Caco-2 (cell line): ENCODE results near the gene DSCAML1. TPM values are rescaled to one million over a fixed set of nuclear protein-coding genes. Genes with fewer than 3 reads are reported as not detected.
A peak's percentile ranks its signal among the peaks of the same experiment; 100 is the strongest.
"Not testable (repeated sequence)": the region's sequence is repeated elsewhere in the genome, so short reads cannot be mapped to it uniquely, and the experiment has no call there.

Source experiments
- BruUV-seq: library from RNA; stranded (reverse); fragments of 400-500 nt; replicated peaks from 2 replicates; lab custom pipeline; 2021; lab: Mats Ljungman, UMichigan
- CTCF ChIA-PET: fragments of 300-600 bp; sonication (Branson Sonifier 250); formaldehyde crosslinking; loops from one replicate; lab custom pipeline; 2022; ENCODE audit warnings: antibody characterized with exemption; lab: Charles Lee
- POLR2A ChIA-PET: fragments of 300-600 bp; sonication (Branson Sonifier 250); formaldehyde crosslinking; loops from one replicate; lab custom pipeline; 2022; ENCODE audit warnings: antibody characterized with exemption; lab: Charles Lee
- DNase-seq, 2 experiments: peaks; one replicate each; pipeline versions ENCODE4 v3.0.0 to v3.0.0-alpha.2; 2020 to 2022
- H3K27me3 ChIP-seq: replicated peaks from 2 replicates; pipeline ENCODE4 v1.6.0; 2011; ENCODE audit warnings: low read length; ENCODE audit not compliant: control insufficient read depth, insufficient read depth
- H3K36me3 ChIP-seq: 2 replicates; pipeline ENCODE4 v1.5.1; 2011; ENCODE audit warnings: low read length; ENCODE audit not compliant: control insufficient read depth, insufficient read depth
- H3K4me1 ChIP-seq: fragments of 250-450 bp; sonication (Bioruptor Pico); 2 replicates; pipeline ENCODE4 v1.5.1; 2020; ENCODE audit warnings: mild to moderate bottlenecking
- H3K4me3 ChIP-seq: 2 replicates; pipeline ENCODE4 v1.5.1; 2011; ENCODE audit warnings: low read depth, mild to moderate bottlenecking, control low read depth, low read length
- H3K9me3 ChIP-seq: fragments of 250-450 bp; sonication (Bioruptor Pico); 2 replicates; pipeline ENCODE4 v1.5.1; 2020; ENCODE audit warnings: mild to moderate bottlenecking, moderate library complexity
- H3K27ac Mint-ChIP-seq: one replicate; pipeline ENCODE4 v1.8.0; 2022; ENCODE audit warnings: mixed read lengths; ENCODE audit not compliant: unreplicated experiment
- H3K27me3 Mint-ChIP-seq: one replicate; pipeline ENCODE4 v1.8.0; 2022; ENCODE audit warnings: mixed read lengths; ENCODE audit not compliant: insufficient read depth, unreplicated experiment
- H3K36me3 Mint-ChIP-seq: one replicate; pipeline ENCODE4 v1.8.0; 2022; ENCODE audit warnings: mild to moderate bottlenecking, mixed read lengths; ENCODE audit not compliant: insufficient read depth, unreplicated experiment
- H3K4me1 Mint-ChIP-seq: one replicate; pipeline ENCODE4 v1.8.0; 2022; ENCODE audit warnings: low read depth, mixed read lengths; ENCODE audit not compliant: unreplicated experiment
- H3K4me3 Mint-ChIP-seq: one replicate; pipeline ENCODE4 v1.8.0; 2022; ENCODE audit warnings: mild to moderate bottlenecking, moderate library complexity, mixed read lengths; ENCODE audit not compliant: unreplicated experiment
- H3K9me3 Mint-ChIP-seq: one replicate; pipeline ENCODE4 v1.8.0; 2022; ENCODE audit warnings: mixed read lengths; ENCODE audit not compliant: unreplicated experiment
- intact Hi-C: fragments of 100-400 bp; cut with micrococcal nuclease; formaldehyde crosslinking; loops from one replicate; pipeline ENCODE4 v1.10.0; 2022; ENCODE audit not compliant: unreplicated experiment
- total RNA-seq: library from RNA; stranded (reverse); gene quantifications from 2 replicates; pipeline ENCODE4 v1.2.3, GENCODE V29; 2022
- TF ChIP-seq, protein P1 (sequence below), 2 experiments: fragments of 200-600 bp in 1 of 2; IDR thresholded peaks; 1 replicate in 1 of 2; 2 replicates in 1 of 2; pipeline versions ENCODE4 v1.5.1 to v1.8.0; 2011 to 2022; ENCODE audit warnings: antibody characterized with exemption in 1 of 2, control low read depth in 1 of 2, inconsistent platforms in 1 of 2, low read depth in 1 of 2, low read length in 1 of 2, mild to moderate bottlenecking in 1 of 2, moderate library complexity in 1 of 2; ENCODE audit not compliant: insufficient read depth in 1 of 2, severe bottlenecking in 1 of 2, unreplicated experiment in 1 of 2

The DSCAML1 gene
- total RNA-seq, 1 experiment from 2014 or later = not detected

DNA sequence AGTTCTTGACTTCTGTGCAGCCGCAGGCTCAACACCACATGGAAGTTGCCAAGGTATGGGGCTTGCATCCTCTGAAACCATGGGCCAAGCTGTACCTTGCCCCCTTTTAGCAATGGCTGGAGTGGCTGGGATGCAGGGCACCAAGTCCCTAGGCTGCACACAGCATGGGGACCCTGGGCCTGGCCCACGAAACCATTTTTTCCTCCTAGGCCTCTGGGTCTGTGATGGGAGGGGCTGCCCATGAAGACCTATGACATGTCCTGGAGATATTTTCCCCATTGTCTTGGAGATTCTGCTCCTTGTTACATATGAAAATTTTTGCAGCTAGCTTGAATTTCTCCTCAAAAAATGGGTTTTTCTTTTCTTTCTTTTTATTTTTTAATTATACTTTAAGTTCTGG lies 398.4 kb downstream of the DSCAML1 start:
- H3K4me3 ChIP-seq, CTCF ChIA-PET, H3K9me3 Mint-ChIP-seq, H3K27me3 ChIP-seq, H3K27ac Mint-ChIP-seq, BruUV-seq, H3K4me1 ChIP-seq, H3K4me3 Mint-ChIP-seq, POLR2A ChIA-PET, H3K4me1 Mint-ChIP-seq, H3K36me3 ChIP-seq, intact Hi-C loops, H3K27me3 Mint-ChIP-seq: not testable (repeated sequence)
- H3K36me3 Mint-ChIP-seq = peaks cover 36% of the 10 kb centered on the region
- DNase-seq = peak in 1 of 2 experiments; percentile 28
- H3K9me3 ChIP-seq = peaks cover 14% of the 10 kb centered on the region

DNA sequence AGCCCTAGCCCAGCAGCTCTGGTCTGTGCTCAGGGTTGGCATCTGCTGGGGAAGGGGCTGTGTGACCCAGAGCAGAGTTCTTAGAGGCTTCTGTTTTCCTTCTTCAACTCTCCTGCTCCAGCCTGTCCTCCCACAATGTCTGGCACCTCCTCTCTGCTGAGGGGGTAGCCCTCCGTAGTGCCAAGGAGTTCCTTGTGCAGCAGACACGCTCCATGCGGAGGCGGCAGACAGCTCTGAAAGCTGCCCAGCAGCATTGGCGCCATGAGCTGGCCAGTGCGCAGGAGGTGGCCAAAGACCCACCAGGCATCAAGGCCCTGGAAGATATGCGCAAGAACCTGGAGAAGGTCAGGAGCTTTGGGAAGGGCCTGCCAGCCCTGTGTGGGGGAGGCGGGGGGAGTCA lies 400.0 kb downstream of the DSCAML1 start:
- no TSS peak for BruUV-seq
- H3K36me3 Mint-ChIP-seq = peaks cover 36% of the 10 kb centered on the region
- peak in 1 of 2 experiments; percentile 28 for DNase-seq
- CTCF ChIA-PET = no interaction called here
- no peaks in the 10 kb centered on the region for H3K9me3 Mint-ChIP-seq
- Histone ChIP-seq H3K36me3 (peaks cover 7% of the 10 kb centered on the region), H3K9me3 (peaks cover 14% of the 10 kb centered on the region), H3K4me3 (no peak overlapping the region), H3K4me1 (no peaks in the 10 kb centered on the region), H3K27me3 (no peaks in the 10 kb centered on the region)
- H3K27ac Mint-ChIP-seq = no peak overlapping the region
- intact Hi-C loops = no loop called here
- POLR2A ChIA-PET = no interaction called here
- TF ChIP-seq, protein P1, sequence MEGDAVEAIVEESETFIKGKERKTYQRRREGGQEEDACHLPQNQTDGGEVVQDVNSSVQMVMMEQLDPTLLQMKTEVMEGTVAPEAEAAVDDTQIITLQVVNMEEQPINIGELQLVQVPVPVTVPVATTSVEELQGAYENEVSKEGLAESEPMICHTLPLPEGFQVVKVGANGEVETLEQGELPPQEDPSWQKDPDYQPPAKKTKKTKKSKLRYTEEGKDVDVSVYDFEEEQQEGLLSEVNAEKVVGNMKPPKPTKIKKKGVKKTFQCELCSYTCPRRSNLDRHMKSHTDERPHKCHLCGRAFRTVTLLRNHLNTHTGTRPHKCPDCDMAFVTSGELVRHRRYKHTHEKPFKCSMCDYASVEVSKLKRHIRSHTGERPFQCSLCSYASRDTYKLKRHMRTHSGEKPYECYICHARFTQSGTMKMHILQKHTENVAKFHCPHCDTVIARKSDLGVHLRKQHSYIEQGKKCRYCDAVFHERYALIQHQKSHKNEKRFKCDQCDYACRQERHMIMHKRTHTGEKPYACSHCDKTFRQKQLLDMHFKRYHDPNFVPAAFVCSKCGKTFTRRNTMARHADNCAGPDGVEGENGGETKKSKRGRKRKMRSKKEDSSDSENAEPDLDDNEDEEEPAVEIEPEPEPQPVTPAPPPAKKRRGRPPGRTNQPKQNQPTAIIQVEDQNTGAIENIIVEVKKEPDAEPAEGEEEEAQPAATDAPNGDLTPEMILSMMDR (IDR thresholded peaks at IDR 0.05; ENCODE audit: insufficient read depth in 1 of 2, low read depth in 1 of 2, low read length in 1 of 2, severe bottlenecking in 1 of 2, unreplicated experiment in 1 of 2) = no peak
- H3K27me3 Mint-ChIP-seq = no peaks in the 10 kb centered on the region
- no peak overlapping the region for H3K4me3 Mint-ChIP-seq
- no peaks in the 10 kb centered on the region for H3K4me1 Mint-ChIP-seq

DNA sequence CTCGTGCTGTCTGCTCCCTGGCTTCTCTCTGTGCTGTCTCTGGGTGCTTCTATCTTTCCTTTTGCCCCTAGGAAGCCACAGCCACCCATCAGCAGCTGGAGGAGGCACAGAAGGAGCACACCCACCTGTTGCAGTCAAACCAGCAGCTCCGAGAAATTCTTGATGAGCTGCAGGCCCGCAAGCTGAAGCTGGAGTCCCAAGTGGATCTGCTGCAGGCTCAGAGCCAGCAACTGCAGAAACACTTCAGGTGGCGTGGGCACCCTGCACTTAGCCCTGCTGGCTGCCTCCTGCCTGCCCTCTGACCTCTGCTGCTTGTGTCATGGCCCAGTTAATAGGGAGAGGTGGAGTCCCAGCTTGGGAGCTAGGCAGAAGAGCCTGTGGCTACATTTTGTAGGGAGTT lies 401.5 kb downstream of the DSCAML1 start:
- intact Hi-C loops = no loop called here
- Mint-ChIP-seq H3K4me3 (no peak overlapping the region), H3K27ac (no peak overlapping the region), H3K36me3 (peaks cover 43% of the 10 kb centered on the region), H3K4me1 (no peaks in the 10 kb centered on the region), H3K27me3 (no peaks in the 10 kb centered on the region), H3K9me3 (no peaks in the 10 kb centered on the region)
- TF ChIP-seq, protein P1 (IDR thresholded peaks at IDR 0.05; ENCODE audit: insufficient read depth in 1 of 2, low read depth in 1 of 2, low read length in 1 of 2, severe bottlenecking in 1 of 2, unreplicated experiment in 1 of 2) = no peak
- DNase-seq = peak in 1 of 2 experiments; percentile 37
- CTCF ChIA-PET = interaction anchor here (0.6 kb wide), 1 partner anchor 28 kb away, joined by 6 read pairs; no protein-coding TSS in a partner anchor
- Histone ChIP-seq H3K9me3 (peaks cover 14% of the 10 kb centered on the region), H3K4me1 (no peaks in the 10 kb centered on the region), H3K4me3 (no peak overlapping the region), H3K36me3 (peaks cover 7% of the 10 kb centered on the region), H3K27me3 (no peaks in the 10 kb centered on the region)
- BruUV-seq = no TSS peak
- POLR2A ChIA-PET = no interaction called here
